Activated CD4-positive, alpha-beta T cell treated with anti-CD3 and anti-CD28 coated beads, Interleukin-2, amount 10 ng/mL, durations not matched to agents 24 days and 14 days (primary cell): ENCODE measurements around the gene SENP6. TPM values are rescaled to one million over a fixed set of nuclear protein-coding genes. Genes with fewer than 3 reads are reported as not detected.
A peak's percentile ranks its signal among the peaks of the same experiment; 100 is the strongest.
"Not testable (repeated sequence)": the region's sequence is repeated elsewhere in the genome, so short reads cannot be mapped to it uniquely, and the experiment has no call there.

Source experiments
- DNase-seq: peaks from one replicate; pipeline ENCODE4 v3.0.0; 2022
- H3K27ac Mint-ChIP-seq: one replicate; pipeline ENCODE4 v1.8.0; 2022; ENCODE audit warnings: mild to moderate bottlenecking, mixed read lengths
- H3K27me3 Mint-ChIP-seq: one replicate; pipeline ENCODE4 v1.8.0; 2022; ENCODE audit warnings: mixed read lengths
- H3K36me3 Mint-ChIP-seq: one replicate; pipeline ENCODE4 v1.8.0; 2022; ENCODE audit warnings: low read depth, mild to moderate bottlenecking, mixed read lengths
- H3K4me1 Mint-ChIP-seq: one replicate; pipeline ENCODE4 v1.8.0; 2021; ENCODE audit warnings: mixed read lengths
- H3K4me3 Mint-ChIP-seq: one replicate; pipeline ENCODE4 v1.8.0; 2022; ENCODE audit warnings: mild to moderate bottlenecking, moderate library complexity, mixed read lengths
- H3K9me3 Mint-ChIP-seq: one replicate; pipeline ENCODE4 v1.8.0; 2021; ENCODE audit warnings: mixed read lengths
- intact Hi-C: fragments of 100-400 bp; cut with micrococcal nuclease; formaldehyde crosslinking; loops from one replicate; pipeline ENCODE4 v1.15.1; 2023
- total RNA-seq: library from RNA; stranded (reverse); gene quantifications from 2 replicates; pipeline ENCODE4 v1.2.3, GENCODE V29; 2022

The SENP6 gene
- total RNA-seq, 1 donor from 2014 or later, result 79.4 TPM

GRCh38 chr6:75719133-75719532 is 117.5 kb downstream of the SENP6 start:
- Mint-ChIP-seq H3K27ac (no peak overlapping the region), H3K4me3 (no peak overlapping the region), H3K27me3 (no peaks in the 10 kb centered on the region), H3K4me1 (no peaks in the 10 kb centered on the region), H3K9me3 (no peaks in the 10 kb centered on the region), H3K36me3 (peaks cover 17% of the 10 kb centered on the region)
- no peak for DNase-seq
- intact Hi-C loops, result no loop called here

GRCh38 chr6:75723382-75723781 is 121.7 kb downstream of the SENP6 start:
- H3K27ac Mint-ChIP-seq, result no peak overlapping the region
- no peak overlapping the region for H3K4me3 Mint-ChIP-seq
- peak; percentile 21 for DNase-seq
- H3K4me1 Mint-ChIP-seq, result no peaks in the 10 kb centered on the region
- peaks cover 2% of the 10 kb centered on the region for H3K27me3 Mint-ChIP-seq
- no peaks in the 10 kb centered on the region for H3K36me3 Mint-ChIP-seq
- intact Hi-C loops, result no loop called here
- no peaks in the 10 kb centered on the region for H3K9me3 Mint-ChIP-seq

- no peak overlapping the region for H3K4me3 Mint-ChIP-seq
- H3K36me3 Mint-ChIP-seq, result no peaks in the 10 kb centered on the region
- DNase-seq, result peak; percentile 33
- no peaks in the 10 kb centered on the region for H3K9me3 Mint-ChIP-seq
- H3K27me3 Mint-ChIP-seq, result peaks cover 5% of the 10 kb centered on the region
- H3K4me1 Mint-ChIP-seq, result no peaks in the 10 kb centered on the region
- intact Hi-C loops, result no loop called here
- no peak overlapping the region for H3K27ac Mint-ChIP-seq
Observed at GRCh38 chr6:75727206-75727605, 125.5 kb downstream of the SENP6 start.

- intact Hi-C loops, H3K27ac Mint-ChIP-seq, H3K4me3 Mint-ChIP-seq, H3K9me3 Mint-ChIP-seq, H3K36me3 Mint-ChIP-seq, H3K27me3 Mint-ChIP-seq, H3K4me1 Mint-ChIP-seq: not testable (repeated sequence)
- DNase-seq, result peak; percentile 14
Observed at GRCh38 chr6:75731029-75731428, 129.3 kb downstream of the SENP6 start.

- H3K4me1 Mint-ChIP-seq, result no peaks in the 10 kb centered on the region
- intact Hi-C loops, result no loop called here
- H3K4me3 Mint-ChIP-seq, result no peak overlapping the region
- no peaks in the 10 kb centered on the region for H3K9me3 Mint-ChIP-seq
- H3K36me3 Mint-ChIP-seq, result no peaks in the 10 kb centered on the region
- H3K27ac Mint-ChIP-seq, result no peak overlapping the region
- peaks cover 5% of the 10 kb centered on the region for H3K27me3 Mint-ChIP-seq
- peak; percentile 10 for DNase-seq
Observed at GRCh38 chr6:75735491-75736186, 134.0 kb downstream of the SENP6 start.

GRCh38 chr6:75743971-75744370 is 142.3 kb downstream of the SENP6 start:
- DNase-seq, result no peak
- Mint-ChIP-seq H3K27me3 (peaks cover 34% of the 10 kb centered on the region), H3K9me3 (no peaks in the 10 kb centered on the region), H3K4me1 (peaks cover 2% of the 10 kb centered on the region), H3K4me3 (no peak overlapping the region), H3K36me3 (no peaks in the 10 kb centered on the region), H3K27ac (no peak overlapping the region)
- intact Hi-C loops, result no loop called here

- Mint-ChIP-seq H3K36me3 (no peaks in the 10 kb centered on the region), H3K4me3 (no peak overlapping the region), H3K4me1 (peaks cover 4% of the 10 kb centered on the region), H3K27ac (no peak overlapping the region), H3K9me3 (no peaks in the 10 kb centered on the region), H3K27me3 (peaks cover 46% of the 10 kb centered on the region)
- intact Hi-C loops, result no loop called here
- DNase-seq, result no peak
Observed at GRCh38 chr6:75745404-75745803, 143.7 kb downstream of the SENP6 start.

GRCh38 chr6:75746221-75746620 is 144.5 kb downstream of the SENP6 start:
- Mint-ChIP-seq H3K27me3 (peaks cover 53% of the 10 kb centered on the region), H3K27ac (no peak overlapping the region), H3K4me1 (peaks cover 4% of the 10 kb centered on the region), H3K4me3 (no peak overlapping the region), H3K36me3 (no peaks in the 10 kb centered on the region), H3K9me3 (no peaks in the 10 kb centered on the region)
- intact Hi-C loops, result no loop called here
- no peak for DNase-seq

- no peak overlapping the region for H3K27ac Mint-ChIP-seq
- no peaks in the 10 kb centered on the region for H3K36me3 Mint-ChIP-seq
- no peaks in the 10 kb centered on the region for H3K9me3 Mint-ChIP-seq
- DNase-seq, result no peak
- intact Hi-C loops, result no loop called here
- H3K27me3 Mint-ChIP-seq, result peaks cover 56% of the 10 kb centered on the region
- H3K4me3 Mint-ChIP-seq, result peak overlapping the region; percentile 2
- peaks cover 4% of the 10 kb centered on the region for H3K4me1 Mint-ChIP-seq
Observed at GRCh38 chr6:75747152-75747992, 145.7 kb downstream of the SENP6 start.

- Mint-ChIP-seq H3K27me3 (peaks cover 57% of the 10 kb centered on the region), H3K36me3 (no peaks in the 10 kb centered on the region), H3K4me1 (peaks cover 4% of the 10 kb centered on the region), H3K9me3 (no peaks in the 10 kb centered on the region), H3K4me3 (peak overlapping the region; percentile 79), H3K27ac (no peak overlapping the region)
- DNase-seq, result peak; percentile 4
- intact Hi-C loops, result no loop called here
Observed at GRCh38 chr6:75748003-75748742, 146.5 kb downstream of the SENP6 start.

GRCh38 chr6:75748743-75749538 is 147.3 kb downstream of the SENP6 start, which contains the start of gene MYO6:
Gene MYO6, plus strand, starts transcription at chr6:75749239. Its CDS starts 68,309 bp downstream, at chr6:75817548.
- Mint-ChIP-seq H3K4me1 (peaks cover 4% of the 10 kb centered on the region), H3K27me3 (peaks cover 53% of the 10 kb centered on the region), H3K9me3 (no peaks in the 10 kb centered on the region), H3K4me3 (peak within 1 kb of the TSS; percentile 85), H3K36me3 (no peaks in the 10 kb centered on the region), H3K27ac (peak within 1 kb of the TSS; percentile 13)
- intact Hi-C loops, result no loop called here
- DNase-seq, result peak; percentile 80

- no peaks in the 10 kb centered on the region for H3K36me3 Mint-ChIP-seq
- no peaks in the 10 kb centered on the region for H3K9me3 Mint-ChIP-seq
- H3K4me3 Mint-ChIP-seq, result no peak overlapping the region
- H3K4me1 Mint-ChIP-seq, result peaks cover 4% of the 10 kb centered on the region
- intact Hi-C loops, result no loop called here
- H3K27me3 Mint-ChIP-seq, result peaks cover 39% of the 10 kb centered on the region
- no peak for DNase-seq
- H3K27ac Mint-ChIP-seq, result no peak overlapping the region
Observed at GRCh38 chr6:75751443-75751842, 149.8 kb downstream of the SENP6 start.

- H3K27me3 Mint-ChIP-seq, result peaks cover 34% of the 10 kb centered on the region
- DNase-seq, result no peak
- peaks cover 4% of the 10 kb centered on the region for H3K4me1 Mint-ChIP-seq
- no peaks in the 10 kb centered on the region for H3K9me3 Mint-ChIP-seq
- no peaks in the 10 kb centered on the region for H3K36me3 Mint-ChIP-seq
- no peak overlapping the region for H3K27ac Mint-ChIP-seq
- H3K4me3 Mint-ChIP-seq, result no peak overlapping the region
- intact Hi-C loops, result no loop called here
Observed at GRCh38 chr6:75752365-75752764, 150.7 kb downstream of the SENP6 start.
